Embryonic facial prominence (tissue), 1 donor: ENCODE data around the gene ADAMTS12.

Experiments used
- DNase-seq: peaks from one replicate; pipeline ENCODE4 v3.0.0-alpha.2; 2016; ENCODE audit errors: extremely low spot score

Gene ADAMTS12

DNA sequence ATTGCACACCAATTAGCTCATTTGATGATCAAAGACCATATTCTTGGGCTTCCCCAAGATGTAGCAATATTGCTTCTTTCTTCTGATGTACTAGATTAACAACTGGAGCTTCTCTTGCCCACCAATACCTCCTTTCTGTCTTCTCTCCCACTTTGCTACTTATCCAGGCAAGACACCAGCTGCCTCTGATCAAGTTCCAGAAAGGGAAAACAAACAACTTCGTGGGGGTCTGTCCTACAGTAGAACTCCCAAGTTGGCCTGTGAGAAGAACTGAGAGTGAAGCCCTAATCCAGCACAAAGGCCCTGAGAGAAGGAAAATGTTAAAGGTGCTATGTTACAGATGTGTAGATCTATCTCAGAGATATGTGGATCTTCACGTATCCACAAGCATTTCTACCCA is 44.9 kb downstream of the ADAMTS12 start:
- DNase-seq = no peak

DNA sequence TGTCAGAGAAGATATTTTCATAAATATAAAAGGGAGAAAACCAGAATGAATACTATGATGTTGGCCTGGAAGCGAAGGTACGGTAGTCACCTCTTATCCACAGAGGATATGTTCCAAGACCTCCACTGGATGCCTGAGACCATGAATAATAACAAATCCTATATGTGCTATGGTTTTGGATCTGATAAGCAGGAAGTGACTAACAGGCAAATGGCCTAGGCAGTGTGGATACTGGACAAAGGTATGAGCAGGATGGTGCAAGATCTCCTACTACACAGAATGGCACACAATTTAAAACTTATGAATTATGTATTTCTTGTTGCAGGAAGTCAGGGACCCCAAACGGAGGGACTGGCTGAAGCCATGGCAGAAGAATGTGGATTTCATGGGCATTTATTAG is 48.2 kb downstream of the ADAMTS12 start:
- DNase-seq = no peak

DNA sequence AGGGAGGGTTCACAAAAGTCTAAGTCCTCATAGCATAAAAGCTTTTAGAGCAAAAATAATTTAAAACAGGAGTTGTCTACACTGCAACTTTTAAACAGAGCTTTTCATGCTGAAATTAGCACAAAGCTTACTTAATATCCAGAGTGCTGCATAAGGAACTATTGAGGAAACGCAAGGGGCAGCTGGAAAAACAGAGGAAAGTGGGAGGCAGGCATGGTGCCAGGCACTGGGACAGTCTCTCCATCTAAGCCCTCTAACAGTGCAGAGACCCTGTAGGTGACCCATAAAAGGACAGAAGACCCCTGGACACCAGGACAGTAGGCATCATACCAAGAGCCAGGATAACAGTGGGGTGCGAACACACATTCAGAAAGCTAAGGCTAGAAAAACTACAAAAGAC is 49.3 kb downstream of the ADAMTS12 start:
- DNase-seq = no peak

DNA sequence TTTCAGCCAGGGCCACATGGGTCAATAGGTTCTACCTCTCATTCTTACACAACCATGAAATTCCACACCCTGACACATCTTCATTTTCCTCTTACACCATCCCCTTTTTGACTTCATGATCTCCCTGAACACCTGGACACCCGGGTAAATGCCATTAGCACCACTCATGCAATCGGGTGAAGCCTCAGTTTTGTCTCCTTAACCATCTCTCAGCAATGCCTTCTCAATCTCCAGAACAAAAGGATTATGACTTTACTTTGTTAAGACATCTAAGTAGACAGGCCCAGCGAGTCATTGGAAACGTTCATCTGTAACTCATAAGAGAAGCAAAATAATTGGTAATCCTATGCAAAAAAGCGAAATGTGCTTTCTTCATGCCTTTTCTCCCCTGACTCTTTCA is 49.9 kb downstream of the ADAMTS12 start:
- no peak for DNase-seq

DNA sequence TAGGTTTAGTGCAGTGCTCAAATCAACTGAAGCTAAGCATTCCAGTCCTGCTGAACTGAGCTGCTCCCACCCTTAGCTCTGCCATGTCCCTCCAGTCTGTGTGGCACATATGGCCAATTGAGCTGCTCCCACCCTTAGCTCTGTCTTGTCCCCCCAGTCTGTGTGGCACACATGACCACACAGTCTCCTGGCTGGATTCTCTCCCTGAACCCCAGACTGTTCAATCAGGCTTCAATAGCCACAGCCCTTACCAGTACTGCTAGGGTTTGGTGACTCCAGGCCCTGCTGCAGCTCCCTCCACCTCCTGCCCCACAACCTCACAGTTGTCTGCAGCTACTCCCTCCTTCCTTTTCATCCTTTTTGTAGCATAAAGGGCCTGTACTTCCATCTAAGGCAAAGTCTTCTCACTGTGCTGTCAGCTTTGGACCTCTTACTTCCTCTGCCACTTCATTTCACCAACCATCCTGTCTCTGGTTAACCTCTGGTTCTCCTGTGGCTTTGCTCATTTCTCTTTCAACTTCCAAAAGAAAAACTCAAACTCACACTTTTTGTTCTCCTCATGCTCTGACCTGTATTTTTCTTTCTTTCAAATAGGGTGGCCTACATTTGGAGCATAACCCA is 50.8 kb downstream of the ADAMTS12 start:
- DNase-seq = no peak

DNA sequence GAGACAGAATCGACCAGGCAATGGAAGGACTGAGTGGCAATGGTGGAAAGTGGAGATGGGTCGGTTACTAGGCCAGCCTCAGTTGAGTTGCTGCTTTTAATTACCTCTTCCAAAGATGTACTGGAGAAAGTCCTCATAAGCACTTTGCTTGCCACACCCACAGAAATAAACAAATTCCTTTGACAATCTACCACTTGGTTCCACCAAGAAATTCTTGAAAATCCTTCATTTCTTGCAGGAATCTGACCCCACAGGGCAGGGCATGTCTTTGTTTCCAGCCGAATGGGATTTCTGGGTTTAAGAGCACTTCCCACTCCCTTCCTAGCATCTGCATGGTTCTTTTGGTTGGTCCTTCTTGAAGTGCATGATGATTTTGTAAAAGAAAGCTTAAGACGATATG is 54.5 kb downstream of the ADAMTS12 start:
- DNase-seq = no peak

DNA sequence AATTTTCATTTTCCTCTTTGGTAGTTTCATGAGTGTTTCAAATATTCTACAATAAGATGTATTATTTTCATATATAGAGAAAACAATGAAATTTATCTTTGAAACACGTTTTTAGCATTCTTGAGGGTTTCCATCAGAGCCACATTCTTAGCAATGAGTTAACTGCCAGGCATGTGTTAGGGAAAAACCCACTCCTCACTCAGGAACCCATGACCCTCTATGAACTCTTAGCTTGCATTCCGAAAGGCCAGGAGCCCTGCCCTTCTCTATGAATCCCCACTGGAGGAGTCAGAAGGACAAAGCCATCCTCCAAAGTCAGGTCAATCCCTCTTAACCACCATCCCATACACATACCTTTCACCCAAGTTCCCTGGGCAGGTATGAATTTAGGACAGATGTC is 57.5 kb downstream of the ADAMTS12 start:
- DNase-seq = no peak

DNA sequence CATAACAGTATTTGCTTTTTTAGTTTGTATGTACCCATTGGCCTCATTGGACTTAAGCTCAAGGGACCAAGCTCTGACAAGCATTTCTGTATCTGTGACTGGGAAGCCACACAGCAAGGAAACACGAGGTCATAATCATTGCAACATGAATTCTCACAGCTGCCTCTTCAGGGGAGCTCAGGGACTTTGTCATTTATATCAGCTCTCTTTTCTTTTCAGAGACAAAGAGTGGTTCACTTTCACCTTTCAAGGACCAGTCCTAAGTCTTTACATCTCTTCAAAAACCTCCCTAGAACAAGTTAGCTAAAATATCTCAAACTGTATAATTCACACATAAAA is 58.6 kb downstream of the ADAMTS12 start:
- DNase-seq = no peak

DNA sequence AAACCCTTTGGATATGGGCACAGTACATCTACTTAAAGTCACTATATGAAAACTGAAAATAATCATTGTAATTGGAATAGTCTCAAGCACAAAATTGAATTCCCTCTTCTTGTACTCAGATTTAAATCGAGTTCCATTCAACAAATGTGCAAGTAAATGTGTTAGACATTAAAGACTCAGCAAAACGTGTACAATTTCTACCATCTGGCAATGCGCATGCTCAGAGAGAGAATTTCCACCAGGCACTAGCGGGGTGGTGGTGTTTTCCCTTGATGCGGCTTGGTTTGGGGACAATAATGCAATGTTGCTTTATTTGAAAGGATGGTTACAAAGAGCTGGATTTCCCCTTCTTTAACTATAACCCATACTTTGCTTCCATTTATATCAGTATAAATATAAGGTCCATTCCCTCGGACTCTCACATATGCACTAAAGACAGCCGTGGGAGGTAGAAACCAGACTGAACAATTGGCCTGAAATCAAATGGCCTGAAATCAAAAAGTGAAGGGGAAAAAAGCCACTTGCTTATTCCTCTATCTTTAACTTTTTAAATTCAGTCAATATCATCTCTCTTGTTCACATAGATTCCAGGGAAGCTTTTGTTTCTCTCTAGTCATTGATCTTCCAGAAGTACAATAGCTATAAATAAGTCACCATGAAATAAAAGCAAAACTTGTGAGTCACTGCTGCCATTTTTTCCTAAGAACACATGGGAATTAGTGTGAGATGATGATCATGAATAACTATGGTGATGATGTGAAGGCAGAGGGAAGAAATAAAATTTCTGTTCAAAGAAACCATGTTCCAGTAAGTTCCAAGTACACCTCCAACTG is 59.2 kb downstream of the ADAMTS12 start:
- DNase-seq = no peak

DNA sequence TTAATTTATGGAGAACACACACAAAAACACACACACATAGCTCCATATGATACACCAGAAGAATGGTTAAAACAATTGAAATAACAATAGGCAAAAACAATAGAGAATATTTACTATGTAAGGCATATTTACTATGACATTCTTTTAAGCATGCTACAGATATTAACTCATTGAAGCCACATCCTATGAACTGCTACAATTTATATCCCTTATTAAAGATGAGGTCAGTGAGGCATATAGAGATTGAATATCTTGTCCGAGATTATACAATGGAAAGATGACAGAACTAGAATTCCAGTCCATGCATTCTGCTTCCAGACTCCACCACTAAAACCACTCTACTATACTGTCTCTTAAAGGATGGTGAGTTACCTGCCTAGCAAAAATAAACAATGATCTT is 60.7 kb downstream of the ADAMTS12 start:
- DNase-seq = no peak

DNA sequence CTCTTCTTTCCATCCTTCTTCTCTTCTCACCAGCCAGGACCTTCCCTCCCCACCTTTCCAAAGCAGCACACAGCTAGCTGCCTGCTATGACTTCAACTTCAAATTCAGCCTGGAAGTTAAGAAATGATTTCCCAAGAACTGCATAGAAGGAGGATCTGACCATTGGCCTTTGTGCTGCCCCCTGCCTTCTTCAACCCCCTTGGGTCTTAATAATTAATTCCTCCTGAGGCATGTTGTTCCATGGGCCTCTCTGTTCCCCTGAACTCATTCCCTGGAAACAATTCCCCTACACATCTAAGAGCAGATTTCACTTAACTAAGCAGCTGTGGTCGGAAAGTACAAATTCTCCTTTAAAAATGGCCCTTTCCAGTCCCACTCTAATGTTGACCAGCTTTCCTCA is 62.4 kb downstream of the ADAMTS12 start:
- no peak for DNase-seq

DNA sequence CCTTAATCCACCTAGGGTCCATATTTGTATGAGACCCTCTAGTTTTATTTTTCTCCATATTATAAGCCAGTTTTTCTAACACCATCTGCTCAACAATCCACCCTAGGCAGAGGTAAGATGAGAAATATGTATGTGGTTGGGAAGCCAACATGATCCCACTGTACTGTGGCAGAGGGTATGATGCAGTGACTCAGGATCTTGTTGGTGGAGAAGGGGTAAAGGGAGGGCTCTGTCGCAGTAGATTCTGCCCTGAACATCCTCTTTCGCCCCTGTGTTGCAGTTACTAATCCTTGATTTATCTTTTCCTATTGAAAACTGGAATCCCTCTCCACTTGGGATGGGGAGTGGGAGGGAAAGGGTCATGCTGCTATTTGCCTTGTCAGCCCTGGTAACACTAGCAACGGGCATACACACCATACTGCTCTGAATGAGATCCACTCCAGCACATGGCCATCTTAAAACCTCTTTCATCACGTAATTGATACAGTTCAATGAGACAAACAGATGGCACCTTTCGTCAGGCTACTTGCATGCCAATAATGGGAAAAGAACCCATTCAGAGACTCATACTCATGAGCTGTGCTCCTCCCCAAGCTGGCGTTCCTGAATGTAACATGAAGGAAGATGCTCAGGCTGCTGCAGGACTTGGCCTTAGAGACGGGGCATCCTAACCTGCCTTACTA is 63.0 kb downstream of the ADAMTS12 start:
- no peak for DNase-seq

DNA sequence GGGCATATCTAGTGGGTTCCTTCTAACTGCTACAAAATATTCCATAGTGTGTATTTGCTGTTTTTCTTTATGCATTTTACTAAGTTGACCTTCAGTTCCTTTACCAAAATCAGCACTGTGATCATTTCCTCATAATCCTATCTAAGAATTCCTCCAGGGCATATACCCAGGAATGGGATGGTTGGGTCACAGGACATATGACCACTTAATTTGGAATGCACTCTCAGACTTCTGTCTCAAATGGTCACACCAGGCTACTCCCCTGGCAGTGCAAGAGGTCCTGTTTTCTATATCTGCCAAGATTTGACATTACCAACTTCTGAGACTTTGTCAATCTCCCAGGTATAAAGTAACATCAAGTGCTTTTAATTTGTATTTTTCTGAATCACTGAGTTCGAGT is 63.9 kb downstream of the ADAMTS12 start:
- DNase-seq = no peak

DNA sequence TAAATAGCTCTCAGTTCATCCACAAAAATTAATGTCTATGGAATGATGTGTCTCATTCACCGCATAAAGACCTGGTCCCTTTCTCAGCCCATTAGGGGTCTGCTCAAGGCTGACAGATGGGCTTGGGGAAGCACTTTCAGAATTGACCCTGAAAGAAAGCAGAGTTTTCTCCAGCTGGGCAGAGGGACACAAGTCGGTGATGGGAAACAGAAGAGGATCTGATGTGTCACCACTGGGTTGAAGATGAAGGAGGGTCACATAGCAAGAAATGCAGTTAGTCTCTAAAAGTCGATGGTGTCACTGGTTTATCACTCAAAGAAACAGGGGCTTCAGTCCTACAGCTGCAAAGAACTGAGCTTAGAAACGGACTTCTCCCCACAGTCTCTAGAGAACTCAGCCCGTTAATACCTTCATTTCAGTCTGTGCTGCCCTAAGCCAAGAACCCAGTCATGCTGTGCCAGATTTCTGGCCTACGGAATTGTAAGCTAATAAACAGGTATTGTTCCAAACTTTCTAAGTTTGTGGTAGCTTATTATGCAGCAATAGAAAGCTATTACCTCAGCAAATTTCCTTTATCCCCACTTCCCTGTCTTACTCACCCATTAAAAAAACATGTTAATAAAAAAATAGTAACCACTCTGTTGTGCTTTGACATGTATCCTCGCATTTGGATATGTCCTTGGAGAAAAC is 64.6 kb downstream of the ADAMTS12 start:
- no peak for DNase-seq

DNA sequence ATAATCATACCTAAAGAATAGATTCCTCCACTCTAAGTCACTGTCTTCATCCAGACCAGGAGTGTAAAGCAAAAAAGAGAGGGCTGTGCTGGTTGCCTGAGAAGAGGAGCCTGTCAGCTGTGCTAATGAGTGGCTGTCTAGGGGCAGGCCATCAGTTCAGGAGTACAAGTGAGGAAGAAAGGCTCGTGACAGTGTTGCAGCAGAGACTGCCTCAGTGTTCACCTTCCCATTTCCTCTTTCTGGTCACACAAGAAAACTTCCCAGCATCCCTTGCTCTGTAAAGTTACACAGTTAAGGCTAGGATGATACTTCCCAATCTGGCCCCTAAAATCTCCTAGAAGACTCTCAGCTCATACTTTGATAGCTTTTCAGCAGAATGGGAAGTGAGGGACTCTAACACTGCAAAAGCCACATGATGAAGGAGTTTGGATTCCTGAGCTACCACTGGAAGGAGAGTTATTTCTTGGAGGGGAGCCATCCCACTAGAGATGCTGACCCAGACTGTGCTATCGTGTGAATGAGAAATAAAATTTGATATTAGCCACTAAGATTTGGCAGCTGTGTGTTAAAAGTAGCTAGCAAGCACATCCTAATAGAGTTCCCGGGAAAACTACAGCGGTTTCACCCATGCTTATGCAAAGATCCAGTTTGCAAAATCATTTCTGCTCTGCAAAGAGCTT is 67.1 kb downstream of the ADAMTS12 start:
- no peak for DNase-seq

DNA sequence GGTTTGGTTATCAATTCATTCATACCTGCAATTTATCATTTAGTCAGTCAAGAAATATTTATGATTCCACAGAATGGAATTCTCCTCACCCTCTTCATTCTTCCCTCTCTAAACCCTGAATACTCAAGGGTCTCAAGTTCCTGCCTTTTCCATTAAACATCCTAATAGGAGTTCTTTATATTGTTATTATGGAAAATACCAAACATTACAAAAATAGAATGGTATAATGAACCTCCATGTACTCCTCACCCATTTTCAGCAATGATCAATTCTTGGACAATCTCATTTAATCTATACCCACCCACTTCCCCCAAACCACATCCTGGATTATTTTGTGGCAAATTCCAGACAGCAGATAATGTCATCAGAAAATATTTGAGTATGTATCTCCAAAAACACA is 74.5 kb downstream of the ADAMTS12 start:
- DNase-seq = no peak

DNA sequence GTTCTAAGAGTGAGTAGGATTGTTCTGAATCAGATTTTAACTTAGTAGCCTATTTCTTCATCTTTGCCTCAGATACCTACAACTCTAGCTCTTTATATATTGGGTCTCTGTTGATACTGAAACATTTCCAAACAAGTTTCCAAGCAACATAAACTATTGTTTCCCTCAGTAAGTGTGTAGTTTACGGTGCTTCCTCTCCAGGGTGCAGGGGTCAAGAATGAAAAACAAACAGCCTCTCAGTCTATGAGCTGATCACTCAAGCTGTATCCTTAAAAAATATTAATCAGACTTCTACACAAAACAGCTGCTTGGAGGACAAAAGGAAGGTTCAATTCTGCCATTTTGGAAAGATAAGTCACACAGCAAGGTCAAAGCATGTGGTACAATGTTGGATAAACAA is 75.0 kb downstream of the ADAMTS12 start:
- DNase-seq = no peak

DNA sequence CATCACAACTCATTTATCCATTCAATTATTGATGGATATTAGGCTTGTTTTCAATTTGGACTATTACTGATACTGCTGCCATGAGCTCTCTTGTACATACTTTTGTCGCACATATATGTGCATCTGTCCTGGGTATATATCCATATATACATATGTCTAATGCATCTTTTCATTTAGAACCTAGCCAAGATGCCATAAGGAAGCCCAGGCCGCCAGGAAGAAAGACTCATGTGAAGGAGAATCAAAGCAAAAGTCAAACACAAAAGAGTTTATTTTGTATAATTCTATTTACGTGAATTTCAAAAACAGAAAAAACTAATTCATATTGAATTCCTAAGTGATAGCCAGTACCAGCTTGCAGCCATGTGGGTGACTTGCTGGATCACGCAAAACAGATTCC is 79.0 kb downstream of the ADAMTS12 start:
- DNase-seq = no peak

DNA sequence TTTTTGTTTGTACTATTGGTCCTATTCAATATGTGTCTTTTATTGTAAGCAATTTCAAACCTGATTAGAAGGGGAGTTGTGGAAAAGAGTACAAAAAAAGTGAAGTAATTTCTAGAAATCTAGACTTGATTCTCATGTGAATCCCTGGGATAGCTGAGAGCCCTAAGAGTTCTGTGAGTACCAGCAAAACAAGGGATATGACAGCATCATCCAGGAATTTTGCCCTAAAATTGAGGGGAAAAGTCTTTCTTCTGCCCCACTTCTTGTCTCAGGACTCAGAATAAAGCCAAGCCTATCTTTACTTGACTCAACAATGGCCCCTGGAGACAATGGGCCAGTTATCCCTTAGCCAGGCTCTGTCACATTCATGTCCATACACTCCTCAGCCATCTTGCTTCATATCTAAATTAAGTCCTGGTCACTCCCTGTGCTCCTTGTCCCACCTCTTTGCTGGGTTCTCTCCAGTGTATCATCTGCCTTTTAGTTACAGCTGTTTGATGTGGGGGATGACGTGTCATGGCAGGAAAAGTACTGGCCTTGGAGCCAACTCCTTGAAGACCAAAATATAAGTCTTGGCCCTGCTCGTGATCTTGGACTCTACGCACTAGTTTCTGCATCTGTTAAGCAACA is 81.2 kb downstream of the ADAMTS12 start:
- DNase-seq = no peak

DNA sequence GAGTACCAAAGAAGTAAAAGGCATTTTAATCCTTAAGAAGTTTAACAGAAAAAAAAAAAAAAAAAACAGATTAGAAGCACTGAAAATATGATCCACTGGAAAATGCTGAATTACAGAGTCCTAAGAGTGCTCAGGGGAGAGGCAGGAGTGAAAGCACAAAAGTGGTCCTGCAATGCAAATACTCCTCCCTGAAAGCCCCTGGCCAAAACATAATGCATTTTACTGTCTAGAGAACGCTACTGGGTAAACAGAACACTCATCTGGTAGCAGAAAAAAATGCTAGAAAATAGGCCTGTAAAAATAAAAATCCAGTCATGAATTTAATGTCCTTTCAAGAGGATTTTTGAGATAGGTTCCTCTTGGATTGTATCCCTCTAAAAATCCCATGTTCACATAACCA is 81.9 kb downstream of the ADAMTS12 start:
- no peak for DNase-seq

DNA sequence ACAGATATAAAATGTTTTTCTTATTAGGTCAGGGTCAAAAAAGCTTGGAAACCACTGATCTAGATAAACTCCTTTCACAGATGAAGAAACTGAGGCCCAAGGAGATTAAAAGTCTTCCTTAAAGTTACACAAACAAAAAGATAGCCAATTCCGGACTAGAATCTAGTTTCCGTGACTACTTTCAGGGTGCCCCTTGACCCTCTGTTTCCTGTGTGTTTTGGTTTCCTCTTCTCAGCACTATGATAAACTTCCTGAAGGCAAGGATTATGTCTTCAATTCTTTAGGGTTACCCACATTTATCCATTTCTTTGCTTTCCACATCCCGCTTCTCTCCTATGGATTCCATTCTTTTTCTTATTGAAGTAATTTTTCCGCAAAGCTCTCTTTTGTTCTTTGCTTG is 83.1 kb downstream of the ADAMTS12 start:
- DNase-seq = no peak

DNA sequence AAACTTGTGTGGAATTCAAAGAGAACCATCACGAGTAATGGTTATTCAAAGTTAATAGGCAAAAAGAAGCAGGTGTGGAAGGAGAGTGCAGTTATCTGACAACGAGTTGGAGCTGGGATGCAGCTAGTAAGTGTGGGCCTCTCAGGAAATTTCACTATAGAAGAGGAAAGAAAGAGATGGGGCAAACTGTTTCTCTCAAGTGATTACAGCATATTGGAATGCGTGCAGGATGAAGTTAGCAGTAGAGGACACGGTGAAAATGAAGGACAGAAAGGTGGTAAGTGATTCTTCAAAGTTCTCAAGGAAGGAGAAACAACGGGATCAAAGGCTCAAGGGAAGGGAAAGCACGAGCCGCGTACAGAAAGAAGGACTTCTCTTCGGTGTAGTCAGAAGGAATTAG is 84.0 kb downstream of the ADAMTS12 start:
- no peak for DNase-seq
